Hepatocyte (in vitro differentiated cells): ENCODE measurements around the gene GRIK1.

Source experiments
- EZH2 ChIP-seq: fragments of 200-600 bp; sonication (generic); IDR thresholded peaks from 2 replicates; pipeline ENCODE4 v1.6.1; 2016; ENCODE audit warnings: antibody characterized with exemption, mild to moderate bottlenecking, borderline replicate concordance
- TF ChIP-seq, protein P1 (sequence below): fragments of 200-600 bp; sonication (generic); IDR thresholded peaks from 2 replicates; pipeline ENCODE4 v1.5.1; 2016; ENCODE audit warnings: antibody characterized with exemption, mild to moderate bottlenecking; ENCODE audit not compliant: poor library complexity

DNA sequence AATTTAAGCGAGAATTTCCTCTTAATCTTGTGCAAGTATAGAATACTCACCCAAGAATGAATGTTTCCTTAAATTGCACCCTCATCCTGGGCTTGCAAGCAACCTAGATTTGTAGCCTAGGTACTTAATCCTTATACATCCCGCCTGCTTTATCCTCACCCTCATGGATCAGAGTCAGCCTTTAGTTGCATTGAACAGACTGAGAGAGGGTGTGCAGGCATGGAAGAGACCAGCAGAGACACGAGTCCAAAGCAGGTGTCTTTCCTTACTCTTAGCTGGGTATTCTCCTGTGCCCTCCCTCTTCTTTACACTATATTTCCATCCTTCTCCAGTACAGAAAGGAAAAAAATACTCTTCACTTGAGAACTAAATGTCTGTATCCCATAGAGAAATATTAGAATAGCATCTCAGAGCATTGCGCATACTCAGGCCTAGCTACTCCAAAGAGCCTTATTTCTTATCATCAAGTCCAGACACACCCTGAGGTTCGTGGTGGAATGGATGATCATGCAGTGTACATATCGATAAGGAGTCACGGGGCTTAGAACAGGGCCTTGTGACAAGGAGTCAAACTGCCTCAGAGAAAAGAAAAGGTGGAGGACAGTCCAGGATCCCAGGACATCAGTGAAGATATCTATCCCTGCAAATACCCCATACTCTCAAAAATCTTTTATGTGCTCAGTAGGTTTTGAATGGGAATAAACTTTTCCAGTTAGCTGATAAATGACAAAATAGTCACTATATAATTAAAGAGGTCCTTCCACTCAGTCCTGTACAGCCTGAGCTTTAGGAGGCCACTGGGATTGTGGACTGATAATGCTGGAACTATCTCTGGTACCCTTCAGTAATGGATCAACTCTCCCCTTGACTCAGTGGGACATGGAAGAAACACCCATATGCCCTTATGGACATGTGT is 297.9 kb downstream of the GRIK1 start:
- no peak for TF ChIP-seq EZH2
- TF ChIP-seq, protein P1, sequence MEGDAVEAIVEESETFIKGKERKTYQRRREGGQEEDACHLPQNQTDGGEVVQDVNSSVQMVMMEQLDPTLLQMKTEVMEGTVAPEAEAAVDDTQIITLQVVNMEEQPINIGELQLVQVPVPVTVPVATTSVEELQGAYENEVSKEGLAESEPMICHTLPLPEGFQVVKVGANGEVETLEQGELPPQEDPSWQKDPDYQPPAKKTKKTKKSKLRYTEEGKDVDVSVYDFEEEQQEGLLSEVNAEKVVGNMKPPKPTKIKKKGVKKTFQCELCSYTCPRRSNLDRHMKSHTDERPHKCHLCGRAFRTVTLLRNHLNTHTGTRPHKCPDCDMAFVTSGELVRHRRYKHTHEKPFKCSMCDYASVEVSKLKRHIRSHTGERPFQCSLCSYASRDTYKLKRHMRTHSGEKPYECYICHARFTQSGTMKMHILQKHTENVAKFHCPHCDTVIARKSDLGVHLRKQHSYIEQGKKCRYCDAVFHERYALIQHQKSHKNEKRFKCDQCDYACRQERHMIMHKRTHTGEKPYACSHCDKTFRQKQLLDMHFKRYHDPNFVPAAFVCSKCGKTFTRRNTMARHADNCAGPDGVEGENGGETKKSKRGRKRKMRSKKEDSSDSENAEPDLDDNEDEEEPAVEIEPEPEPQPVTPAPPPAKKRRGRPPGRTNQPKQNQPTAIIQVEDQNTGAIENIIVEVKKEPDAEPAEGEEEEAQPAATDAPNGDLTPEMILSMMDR: no peak
